HepG2 (cell line): Measurements from ENCODE around the gene ARID5B. TPM values are rescaled to one million over a fixed set of nuclear protein-coding genes. Genes with fewer than 3 reads are reported as not detected.
A peak's percentile ranks its signal among the peaks of the same experiment; 100 is the strongest.

Experiments used
- ASH2L ChIP-seq: fragments of 300-600, 200-600 bp; sonication (generic); IDR thresholded peaks from 2 replicates; pipeline ENCODE4 v1.7.0; 2017; ENCODE audit warnings: low read depth, mild to moderate bottlenecking, moderate library complexity, mixed read lengths, low read length; ENCODE audit not compliant: insufficient read length
- CBFB ChIP-seq: sonication (generic); formaldehyde crosslinking; IDR thresholded peaks from 2 replicates; pipeline ENCODE4 v1.4.0; 2020; ENCODE audit warnings: missing genetic modification reagents
- CBX5 ChIP-seq: sonication (generic); formaldehyde crosslinking; IDR thresholded peaks from 2 replicates; pipeline ENCODE4 v1.4.0; 2020; ENCODE audit warnings: missing genetic modification reagents, borderline replicate concordance
- EED ChIP-seq: sonication (generic); formaldehyde crosslinking; IDR thresholded peaks from 2 replicates; pipeline ENCODE4 v1.5.0; 2020; ENCODE audit warnings: mild to moderate bottlenecking, missing genetic modification reagents
- ESRRA ChIP-seq: sonication (generic); formaldehyde crosslinking; IDR thresholded peaks from 2 replicates; pipeline ENCODE4 v1.5.1; 2020; ENCODE audit warnings: mild to moderate bottlenecking, low read depth, missing genetic modification reagents
- FLYWCH1 ChIP-seq: sonication (generic); formaldehyde crosslinking; IDR thresholded peaks from 2 replicates; pipeline ENCODE4 v1.8.1; 2023; ENCODE audit warnings: mild to moderate bottlenecking, missing genetic modification reagents
- HHEX ChIP-seq: IDR thresholded peaks from 2 replicates; pipeline ENCODE4 v1.6.1; 2016; ENCODE audit warnings: control low read depth
- KDM1A ChIP-seq: IDR thresholded peaks from 2 replicates; pipeline ENCODE4 v1.6.1; 2016; ENCODE audit warnings: missing compliant biosample characterization
- MLLT10 ChIP-seq: sonication (generic); formaldehyde crosslinking; IDR thresholded peaks from 2 replicates; pipeline ENCODE4 v1.4.0; 2020; ENCODE audit warnings: missing genetic modification reagents
- NAIF1 ChIP-seq: sonication (generic); formaldehyde crosslinking; IDR thresholded peaks from 2 replicates; pipeline ENCODE4 v1.5.0; 2020; ENCODE audit warnings: mild to moderate bottlenecking, missing genetic modification reagents, borderline replicate concordance
- RAD51 ChIP-seq: fragments of 450-650 bp; IDR thresholded peaks from 2 replicates; pipeline ENCODE4 v1.6.1; 2016; ENCODE audit warnings: borderline replicate concordance
- RNF2 ChIP-seq: fragments of 450-650 bp; conservative IDR thresholded peaks from 2 replicates; pipeline ENCODE4 v1.6.1; 2016; ENCODE audit warnings: low read depth
- WIZ ChIP-seq: sonication (generic); formaldehyde crosslinking; IDR thresholded peaks from 2 replicates; pipeline ENCODE4 v1.5.1; 2020; ENCODE audit warnings: mild to moderate bottlenecking, missing genetic modification reagents
- XRCC5 ChIP-seq: fragments of 200-400 bp; formaldehyde crosslinking; optimal IDR thresholded peaks from 2 replicates; pipeline ENCODE3; 2017; ENCODE audit warnings: mild to moderate bottlenecking, low read length
- ZNF251 ChIP-seq: sonication (generic); formaldehyde crosslinking; IDR thresholded peaks from 2 replicates; pipeline ENCODE4 v1.9.0; 2021; ENCODE audit warnings: mild to moderate bottlenecking, missing genetic modification reagents
- ZNF326 ChIP-seq: sonication (generic); formaldehyde crosslinking; IDR thresholded peaks from 2 replicates; pipeline ENCODE4 v1.4.0; 2020; ENCODE audit warnings: missing genetic modification reagents, borderline replicate concordance
- ZNF558 ChIP-seq: sonication (generic); formaldehyde crosslinking; IDR thresholded peaks from 2 replicates; pipeline ENCODE4 v1.9.0; 2022; ENCODE audit warnings: mild to moderate bottlenecking, missing genetic modification reagents, borderline replicate concordance
- ZNF577 ChIP-seq: sonication (generic); formaldehyde crosslinking; IDR thresholded peaks from 2 replicates; pipeline ENCODE4 v1.4.0; 2020; ENCODE audit warnings: mild to moderate bottlenecking, low read depth, missing genetic modification reagents, borderline replicate concordance
- ZNF614 ChIP-seq: IDR thresholded peaks from 2 replicates; pipeline ENCODE4 v1.6.1; 2018; ENCODE audit warnings: missing biosample characterization, missing genetic modification reagents, inconsistent platforms, borderline replicate concordance
- ZNF768 ChIP-seq: sonication (generic); formaldehyde crosslinking; IDR thresholded peaks from 2 replicates; pipeline ENCODE4 v1.4.0; 2020; ENCODE audit warnings: missing genetic modification reagents
- ZNF790 ChIP-seq: sonication (generic); formaldehyde crosslinking; IDR thresholded peaks from 2 replicates; pipeline ENCODE4 v1.8.0; 2022; ENCODE audit warnings: missing genetic modification reagents, mild to moderate bottlenecking, borderline replicate concordance
- polyA plus RNA-seq, 8 experiments: library from polyadenylated mRNA; depleted of rRNA in 3 of 8; stranded (reverse) in 7 of 8; unstranded in 1 of 8; fragments of >200 nt; fragmentation: Illumina TruSeq in 4 of 8; extraction: Trizol in 4 of 8; gene quantifications; 2 replicates each; pipeline versions ENCODE4 v1.2.1 to v1.2.3, GENCODE V29; 2011 to 2016; ENCODE audit warnings: low read depth in 4 of 8, missing spikeins in 1 of 8, mixed read lengths in 1 of 8; ENCODE audit not compliant: insufficient read depth in 1 of 8
- total RNA-seq, 5 experiments: library from RNA; depleted of rRNA; stranded (reverse); fragments of >200 nt; fragmentation: Illumina TruSeq; extraction: Trizol; gene quantifications; 2 replicates each; pipeline ENCODE4 v1.2.3, GENCODE V29; 2016; ENCODE audit warnings: low read depth in 1 of 5
- TF ChIP-seq, protein P1 (sequence below): sonication (generic); formaldehyde crosslinking; IDR thresholded peaks from 2 replicates; pipeline ENCODE4 v1.5.1; 2020; ENCODE audit warnings: missing genetic modification reagents, mild to moderate bottlenecking, borderline replicate concordance
- TF ChIP-seq, protein P2 (sequence below): IDR thresholded peaks from 2 replicates; pipeline ENCODE4 v1.6.1; 2016; ENCODE audit warnings: missing genetic modification reagents, missing compliant biosample characterization
- TF ChIP-seq, protein P3 (sequence below): sonication (generic); formaldehyde crosslinking; IDR thresholded peaks from 2 replicates; pipeline ENCODE4 v1.5.0; 2020; ENCODE audit warnings: missing genetic modification reagents, mild to moderate bottlenecking, borderline replicate concordance
- TF ChIP-seq, protein P4 (sequence below): conservative IDR thresholded peaks from 2 replicates; pipeline ENCODE4 v1.6.1; 2018; ENCODE audit warnings: missing genetic modification reagents
- TF ChIP-seq, protein P5 (sequence below): sonication (generic); formaldehyde crosslinking; IDR thresholded peaks from 2 replicates; pipeline ENCODE4 v1.8.0; 2022; ENCODE audit warnings: mild to moderate bottlenecking, missing genetic modification reagents

The ARID5B gene
- total and polyA plus RNA-seq, 2 of the 13 experiments (the other 11 are each of a cell fraction or from before 2014, with no cell fraction given): 6.2 to 21.1 TPM

DNA sequence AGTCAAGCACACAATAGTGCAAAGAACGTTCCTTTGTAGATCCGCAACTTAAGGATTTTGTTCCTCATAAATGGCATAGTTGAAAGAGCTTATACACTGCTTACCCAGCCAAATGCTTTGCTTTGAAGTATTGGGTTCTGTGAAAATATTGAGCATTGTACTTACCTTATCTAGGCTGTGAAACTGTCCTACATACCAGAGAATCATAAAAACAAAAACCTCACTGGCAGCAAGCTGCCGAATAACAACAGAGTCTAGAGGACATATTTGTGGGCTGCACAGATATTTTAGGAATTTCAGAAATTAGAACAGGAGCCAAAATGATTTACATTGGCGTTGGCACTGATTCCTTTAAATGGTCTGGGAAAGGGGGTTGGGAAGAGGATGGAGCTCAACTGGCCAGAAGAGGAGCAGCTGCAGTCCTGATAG is 192.4 kb downstream of the ARID5B start (continued):
- TF ChIP-seq, protein P1, sequence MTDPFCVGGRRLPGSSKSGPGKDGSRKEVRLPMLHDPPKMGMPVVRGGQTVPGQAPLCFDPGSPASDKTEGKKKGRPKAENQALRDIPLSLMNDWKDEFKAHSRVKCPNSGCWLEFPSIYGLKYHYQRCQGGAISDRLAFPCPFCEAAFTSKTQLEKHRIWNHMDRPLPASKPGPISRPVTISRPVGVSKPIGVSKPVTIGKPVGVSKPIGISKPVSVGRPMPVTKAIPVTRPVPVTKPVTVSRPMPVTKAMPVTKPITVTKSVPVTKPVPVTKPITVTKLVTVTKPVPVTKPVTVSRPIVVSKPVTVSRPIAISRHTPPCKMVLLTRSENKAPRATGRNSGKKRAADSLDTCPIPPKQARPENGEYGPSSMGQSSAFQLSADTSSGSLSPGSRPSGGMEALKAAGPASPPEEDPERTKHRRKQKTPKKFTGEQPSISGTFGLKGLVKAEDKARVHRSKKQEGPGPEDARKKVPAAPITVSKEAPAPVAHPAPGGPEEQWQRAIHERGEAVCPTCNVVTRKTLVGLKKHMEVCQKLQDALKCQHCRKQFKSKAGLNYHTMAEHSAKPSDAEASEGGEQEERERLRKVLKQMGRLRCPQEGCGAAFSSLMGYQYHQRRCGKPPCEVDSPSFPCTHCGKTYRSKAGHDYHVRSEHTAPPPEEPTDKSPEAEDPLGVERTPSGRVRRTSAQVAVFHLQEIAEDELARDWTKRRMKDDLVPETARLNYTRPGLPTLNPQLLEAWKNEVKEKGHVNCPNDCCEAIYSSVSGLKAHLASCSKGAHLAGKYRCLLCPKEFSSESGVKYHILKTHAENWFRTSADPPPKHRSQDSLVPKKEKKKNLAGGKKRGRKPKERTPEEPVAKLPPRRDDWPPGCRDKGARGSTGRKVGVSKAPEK (CRISPR knock-in tag): no peak
- TF ChIP-seq HHEX (CRISPR knock-in tag) (peak; percentile 48; the same call in 1 of the 2 replicates), ASH2L (peak; percentile 43), RAD51 (no peak), EED (CRISPR knock-in tag) (no peak), FLYWCH1 (CRISPR knock-in tag) (no peak), CBX5 (CRISPR knock-in tag) (no peak), KDM1A (CRISPR knock-in tag) (no peak), WIZ (no peak), ZNF251 (CRISPR knock-in tag) (no peak), CBFB (CRISPR knock-in tag) (peak; percentile 90), ESRRA (CRISPR knock-in tag) (no peak), ZNF614 (no peak; the same call in 1 of the 2 replicates), RNF2 (no peak), XRCC5 (no peak), ZNF326 (CRISPR knock-in tag) (no peak), ZNF790 (CRISPR knock-in tag) (no peak), ZNF768 (CRISPR knock-in tag) (no peak), MLLT10 (CRISPR knock-in tag) (no peak), ZNF558 (CRISPR knock-in tag) (no peak), ZNF577 (CRISPR knock-in tag) (no peak), NAIF1 (no peak)
- TF ChIP-seq, protein P2, sequence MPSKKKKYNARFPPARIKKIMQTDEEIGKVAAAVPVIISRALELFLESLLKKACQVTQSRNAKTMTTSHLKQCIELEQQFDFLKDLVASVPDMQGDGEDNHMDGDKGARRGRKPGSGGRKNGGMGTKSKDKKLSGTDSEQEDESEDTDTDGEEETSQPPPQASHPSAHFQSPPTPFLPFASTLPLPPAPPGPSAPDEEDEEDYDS: 0 out of 2 replicates have a peak, but pooled peaks have one; percentile 21
- TF ChIP-seq, protein P3, sequence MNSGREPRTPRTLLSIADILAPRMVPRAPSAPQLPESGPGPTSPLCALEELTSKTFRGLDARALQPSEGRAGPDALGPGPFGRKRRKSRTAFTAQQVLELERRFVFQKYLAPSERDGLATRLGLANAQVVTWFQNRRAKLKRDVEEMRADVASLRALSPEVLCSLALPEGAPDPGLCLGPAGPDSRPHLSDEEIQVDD (CRISPR knock-in tag): no peak
- TF ChIP-seq, protein P4, sequence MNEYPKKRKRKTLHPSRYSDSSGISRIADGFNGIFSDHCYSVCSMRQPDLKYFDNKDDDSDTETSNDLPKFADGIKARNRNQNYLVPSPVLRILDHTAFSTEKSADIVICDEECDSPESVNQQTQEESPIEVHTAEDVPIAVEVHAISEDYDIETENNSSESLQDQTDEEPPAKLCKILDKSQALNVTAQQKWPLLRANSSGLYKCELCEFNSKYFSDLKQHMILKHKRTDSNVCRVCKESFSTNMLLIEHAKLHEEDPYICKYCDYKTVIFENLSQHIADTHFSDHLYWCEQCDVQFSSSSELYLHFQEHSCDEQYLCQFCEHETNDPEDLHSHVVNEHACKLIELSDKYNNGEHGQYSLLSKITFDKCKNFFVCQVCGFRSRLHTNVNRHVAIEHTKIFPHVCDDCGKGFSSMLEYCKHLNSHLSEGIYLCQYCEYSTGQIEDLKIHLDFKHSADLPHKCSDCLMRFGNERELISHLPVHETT (CRISPR knock-in tag): no peak
- TF ChIP-seq, protein P5, sequence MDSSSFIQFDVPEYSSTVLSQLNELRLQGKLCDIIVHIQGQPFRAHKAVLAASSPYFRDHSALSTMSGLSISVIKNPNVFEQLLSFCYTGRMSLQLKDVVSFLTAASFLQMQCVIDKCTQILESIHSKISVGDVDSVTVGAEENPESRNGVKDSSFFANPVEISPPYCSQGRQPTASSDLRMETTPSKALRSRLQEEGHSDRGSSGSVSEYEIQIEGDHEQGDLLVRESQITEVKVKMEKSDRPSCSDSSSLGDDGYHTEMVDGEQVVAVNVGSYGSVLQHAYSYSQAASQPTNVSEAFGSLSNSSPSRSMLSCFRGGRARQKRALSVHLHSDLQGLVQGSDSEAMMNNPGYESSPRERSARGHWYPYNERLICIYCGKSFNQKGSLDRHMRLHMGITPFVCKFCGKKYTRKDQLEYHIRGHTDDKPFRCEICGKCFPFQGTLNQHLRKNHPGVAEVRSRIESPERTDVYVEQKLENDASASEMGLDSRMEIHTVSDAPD (CRISPR knock-in tag): no peak
